WI38 (cell line): ENCODE results near the gene NIPBL.
"Not testable (repeated sequence)": the region's sequence is repeated elsewhere in the genome, so short reads cannot be mapped to it uniquely, and the experiment has no call there.

Source experiments
- H3K4me3 ChIP-seq: 2 replicates; pipeline ENCODE4 v1.5.1; 2011; ENCODE audit warnings: low read depth, mild to moderate bottlenecking, control low read depth, low read length
- CTCF ChIP-seq: IDR thresholded peaks from 2 replicates; pipeline ENCODE4 v1.5.1; 2012; ENCODE audit warnings: low read depth, mild to moderate bottlenecking, control low read depth, low read length

The NIPBL gene

GRCh38 chr5:37063739-37064138 lies 187.2 kb downstream of the NIPBL start:
- no peak overlapping the region for H3K4me3 ChIP-seq
- TF ChIP-seq CTCF = no peak

GRCh38 chr5:37064442-37064841 lies 187.9 kb downstream of the NIPBL start:
- no peak for TF ChIP-seq CTCF
- H3K4me3 ChIP-seq = no peak overlapping the region

GRCh38 chr5:37071487-37071886 lies 194.9 kb downstream of the NIPBL start:
- no peak for TF ChIP-seq CTCF
- no peak overlapping the region for H3K4me3 ChIP-seq

DNA sequence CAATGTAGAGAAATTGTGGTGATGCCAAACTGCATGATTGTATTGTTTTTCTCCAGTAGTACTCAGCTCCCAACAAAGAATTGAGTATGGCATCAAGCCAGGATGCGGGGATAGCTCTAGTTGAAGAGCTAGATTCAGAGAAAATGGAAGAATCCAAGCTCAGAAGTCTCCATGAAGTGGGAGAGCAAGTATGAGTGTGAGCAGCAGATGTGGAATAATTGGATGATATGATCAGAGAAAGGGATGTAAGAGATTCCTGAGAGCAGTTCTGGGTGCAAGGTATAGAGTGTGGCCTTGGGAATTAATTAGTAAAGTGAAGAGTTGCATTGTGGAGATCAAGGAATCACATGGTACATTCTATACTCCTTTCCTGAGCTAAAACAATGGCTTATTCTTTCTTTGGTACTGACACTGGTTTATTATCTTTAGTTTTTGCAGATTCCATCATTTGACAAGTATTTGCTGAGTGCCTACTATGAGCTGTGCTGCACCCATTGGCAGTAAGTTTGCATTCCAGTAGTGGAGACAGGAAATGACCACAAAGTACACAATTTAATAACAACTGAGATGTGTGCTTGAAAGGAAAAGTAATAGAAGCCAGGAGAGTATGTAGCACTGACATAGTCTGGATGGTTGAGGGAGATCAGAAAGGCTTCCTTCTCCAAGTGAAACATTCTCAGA lies 195.5 kb downstream of the NIPBL start:
- no peak for TF ChIP-seq CTCF
- no peak overlapping the region for H3K4me3 ChIP-seq

GRCh38 chr5:37075399-37075950 lies 198.9 kb downstream of the NIPBL start:
- no peak for TF ChIP-seq CTCF
- H3K4me3 ChIP-seq = no peak overlapping the region

GRCh38 chr5:37077146-37077545 lies 200.6 kb downstream of the NIPBL start:
- H3K4me3 ChIP-seq = no peak overlapping the region
- no peak for TF ChIP-seq CTCF

DNA sequence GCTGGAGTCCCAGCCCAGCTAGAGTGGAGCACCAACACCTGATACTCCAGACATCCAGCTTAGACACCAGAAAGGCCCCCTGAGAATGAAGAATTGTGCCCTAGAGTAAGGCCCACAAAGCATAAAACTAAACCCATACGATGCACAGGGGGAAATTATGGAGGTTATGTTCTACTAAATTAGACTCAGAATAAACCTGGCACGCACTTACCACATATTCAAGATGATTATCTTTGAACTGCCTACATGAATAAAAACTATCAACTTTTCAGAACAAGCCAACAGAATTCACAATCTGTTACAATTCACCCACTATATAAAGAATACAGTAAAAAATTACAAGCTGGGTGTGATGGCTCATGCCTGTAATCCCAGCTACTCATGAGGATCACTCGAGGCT lies 204.1 kb downstream of the NIPBL start:
- no peak overlapping the region for H3K4me3 ChIP-seq
- no peak for TF ChIP-seq CTCF

DNA sequence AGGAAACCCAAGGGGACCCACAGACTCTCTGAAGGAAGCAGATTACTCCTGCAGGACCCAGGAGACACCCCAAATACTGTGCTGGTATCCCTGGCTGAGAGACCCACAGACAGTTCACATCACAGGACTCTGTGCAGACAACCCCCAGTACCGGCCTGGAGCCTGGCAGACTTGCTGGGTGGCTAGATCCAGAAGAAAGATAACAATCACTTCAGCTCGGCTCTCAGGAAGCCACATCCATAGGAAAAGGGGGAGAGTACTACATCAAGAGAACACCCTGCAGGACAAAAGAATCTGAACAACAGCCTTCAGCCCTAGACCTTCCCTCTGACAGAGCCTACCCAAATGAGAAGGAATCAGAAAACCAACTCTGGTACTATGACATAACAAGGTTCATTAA lies 206.4 kb downstream of the NIPBL start:
- not testable (repeated sequence) for H3K4me3 ChIP-seq

DNA sequence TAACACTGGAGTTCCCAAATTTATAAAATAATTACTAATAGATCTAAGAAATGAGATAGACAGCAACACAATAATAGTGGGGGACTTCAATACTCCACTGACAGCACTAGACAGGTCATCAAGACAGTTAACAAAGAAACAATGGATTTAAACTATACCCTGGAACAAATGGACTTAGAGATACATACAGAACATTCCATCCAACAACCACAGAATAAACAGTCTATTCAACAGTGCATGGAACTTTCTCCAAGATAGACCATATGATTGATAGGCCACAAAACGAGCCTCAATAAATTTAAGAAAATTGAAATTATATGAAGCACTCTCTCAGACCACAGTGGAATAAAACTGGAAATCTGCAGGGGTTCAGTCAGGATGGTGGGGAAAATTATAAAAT lies 209.5 kb downstream of the NIPBL start:
- not testable (repeated sequence) for H3K4me3 ChIP-seq
